HG02763 (cell line): ENCODE results near the gene AOX1.
"Not testable (repeated sequence)": the region's sequence is repeated elsewhere in the genome, so short reads cannot be mapped to it uniquely, and the experiment has no call there.

Experiments used
- ATAC-seq: cut with Tn5 transposase; IDR thresholded peaks from one replicate; pipeline ENCODE4 v1.9.1; 2021; ENCODE audit warnings: mild to moderate bottlenecking, moderate library complexity; ENCODE audit not compliant: unreplicated experiment

Gene AOX1

GRCh38 chr2:200600549-200601225 lies 14.9 kb downstream of the AOX1 start:
- ATAC-seq = no peak

GRCh38 chr2:200602584-200602983 lies 16.8 kb downstream of the AOX1 start:
- ATAC-seq = no peak

- no peak for ATAC-seq
These were observed 18.2 kb downstream of the AOX1 start for GRCh38 chr2:200603972-200604371.

- ATAC-seq = no peak
These were observed 18.9 kb downstream of the AOX1 start for GRCh38 chr2:200604571-200605255.

- no peak for ATAC-seq
These were observed 22.7 kb downstream of the AOX1 start for GRCh38 chr2:200608341-200609027.

GRCh38 chr2:200609028-200609614 lies 23.3 kb downstream of the AOX1 start:
- ATAC-seq = no peak

GRCh38 chr2:200610217-200610616 lies 24.4 kb downstream of the AOX1 start:
- ATAC-seq = not testable (repeated sequence)

GRCh38 chr2:200613692-200614091 lies 27.9 kb downstream of the AOX1 start:
- ATAC-seq = no peak

- ATAC-seq = no peak
These were observed 28.4 kb downstream of the AOX1 start for GRCh38 chr2:200614249-200614648.

GRCh38 chr2:200615247-200615646 lies 29.4 kb downstream of the AOX1 start:
- ATAC-seq = no peak

- no peak for ATAC-seq
These were observed 30.4 kb downstream of the AOX1 start for GRCh38 chr2:200616193-200616592.

GRCh38 chr2:200616656-200617055 lies 30.8 kb downstream of the AOX1 start:
- no peak for ATAC-seq

- ATAC-seq = no peak
These were observed 31.6 kb downstream of the AOX1 start for GRCh38 chr2:200617156-200618053.

GRCh38 chr2:200618054-200618419 lies 32.2 kb downstream of the AOX1 start:
- no peak for ATAC-seq

GRCh38 chr2:200618590-200619021 lies 32.8 kb downstream of the AOX1 start:
- no peak for ATAC-seq

GRCh38 chr2:200619279-200619678 lies 33.5 kb downstream of the AOX1 start:
- ATAC-seq = no peak

GRCh38 chr2:200620606-200621390 lies 35.0 kb downstream of the AOX1 start:
- no peak for ATAC-seq

GRCh38 chr2:200622106-200622505 lies 36.3 kb downstream of the AOX1 start:
- no peak for ATAC-seq

- ATAC-seq = no peak
These were observed 38.2 kb downstream of the AOX1 start for GRCh38 chr2:200624026-200624425.

- ATAC-seq = no peak
These were observed 38.8 kb downstream of the AOX1 start for GRCh38 chr2:200624658-200625057.
